ENCODE data around the gene ABCA13. TPM values are rescaled to one million over a fixed set of nuclear protein-coding genes. Genes with fewer than 3 reads are reported as not detected.

Gene ABCA13
- total and polyA plus RNA-seq, 3 experiments from 2014 or later, result not detected

DNA sequence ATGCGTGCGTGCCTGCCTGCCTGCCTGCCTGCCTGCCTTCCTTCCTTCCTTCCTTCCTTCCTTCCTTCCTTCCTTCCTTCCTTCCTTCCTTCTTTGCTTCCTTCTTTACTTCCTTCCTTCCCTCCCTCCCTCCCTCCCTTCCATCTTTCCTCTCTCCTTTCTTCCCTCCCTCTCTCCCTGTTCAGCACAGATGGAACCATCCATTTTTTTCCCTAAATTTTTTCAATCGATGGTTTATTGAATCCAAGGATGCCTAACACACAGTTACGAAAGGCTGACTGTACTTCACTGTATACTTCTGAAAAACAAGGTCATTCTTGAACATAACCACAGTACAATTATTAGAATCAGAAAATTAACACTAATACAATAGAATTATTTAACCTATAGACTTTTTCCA is 53.8 kb downstream of the ABCA13 start:
- Mint-ChIP-seq H3K27me3 (peaks cover 0 to 8% of the 10 kb centered on the region in 2 donors), H3K4me1 (no peaks in the 10 kb centered on the region), H3K9me3 (no peaks in the 10 kb centered on the region), H3K4me3 (no peak overlapping the region), H3K27ac (no peak overlapping the region), H3K36me3 (no peaks in the 10 kb centered on the region)
- H3K4me1 ChIP-seq (ENCODE audit: insufficient read depth, low read length), result no peaks in the 10 kb centered on the region
- ChIA-PET CTCF (no interaction called here), POLR2A (no interaction called here)
- no peaks in the 10 kb centered on the region for H3K36me3 ChIP-seq (ENCODE audit: insufficient read depth, low read length)
- H3K9me3 ChIP-seq (ENCODE audit: low read length), result no peaks in the 10 kb centered on the region
- DNase-seq, result no peak
- no peaks in the 10 kb centered on the region for H3K27me3 ChIP-seq (ENCODE audit: insufficient read depth, low read length, poor library complexity, severe bottlenecking)
- H3K4me3 ChIP-seq (ENCODE audit: low read length), result no peak overlapping the region
- H3K27ac ChIP-seq (ENCODE audit: low read depth, low read length), result no peak overlapping the region

DNA sequence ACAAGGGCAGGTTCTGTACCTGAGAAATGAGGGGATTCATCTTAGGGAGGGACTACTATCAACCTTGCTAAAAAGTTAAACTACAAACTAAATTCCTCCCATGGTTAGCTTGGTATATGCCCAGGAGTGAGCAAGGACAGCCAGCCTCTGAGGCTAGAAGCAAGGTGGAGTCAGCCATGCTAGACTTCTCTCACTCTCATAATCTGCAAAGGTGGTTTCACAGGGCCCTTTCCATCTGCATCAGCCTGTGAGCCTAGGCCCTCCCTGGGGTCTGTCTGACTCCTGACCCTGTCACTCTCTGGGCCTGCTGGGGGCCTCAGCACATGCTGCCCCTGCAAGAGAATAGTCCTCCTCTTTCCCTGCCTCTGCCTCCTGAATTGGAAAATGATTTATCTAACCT is 66.1 kb downstream of the ABCA13 start:
- DNase-seq, result no peak
- Mint-ChIP-seq H3K9me3 (peaks cover 0 to 5% (median 2%) of the 10 kb centered on the region in 5 donors), H3K4me1 (no peaks in the 10 kb centered on the region), H3K27ac (no peak overlapping the region), H3K4me3 (no peak overlapping the region), H3K27me3 (peaks cover 0 to 12% of the 10 kb centered on the region in 2 donors), H3K36me3 (no peaks in the 10 kb centered on the region)
- H3K4me1 ChIP-seq (ENCODE audit: insufficient read depth, low read length), result no peaks in the 10 kb centered on the region
- no peak overlapping the region for H3K27ac ChIP-seq (ENCODE audit: low read depth, low read length)
- H3K4me3 ChIP-seq (ENCODE audit: low read length), result no peak overlapping the region
- no peaks in the 10 kb centered on the region for H3K9me3 ChIP-seq (ENCODE audit: low read length)
- H3K27me3 ChIP-seq (ENCODE audit: insufficient read depth, low read length, poor library complexity, severe bottlenecking), result no peaks in the 10 kb centered on the region
- ChIA-PET POLR2A (no interaction called here), CTCF (interaction anchor here (0.7 kb wide), 1 partner anchor 58 kb away, joined by 3 read pairs; no protein-coding TSS in a partner anchor)
- no peaks in the 10 kb centered on the region for H3K36me3 ChIP-seq (ENCODE audit: insufficient read depth, low read length)

DNA sequence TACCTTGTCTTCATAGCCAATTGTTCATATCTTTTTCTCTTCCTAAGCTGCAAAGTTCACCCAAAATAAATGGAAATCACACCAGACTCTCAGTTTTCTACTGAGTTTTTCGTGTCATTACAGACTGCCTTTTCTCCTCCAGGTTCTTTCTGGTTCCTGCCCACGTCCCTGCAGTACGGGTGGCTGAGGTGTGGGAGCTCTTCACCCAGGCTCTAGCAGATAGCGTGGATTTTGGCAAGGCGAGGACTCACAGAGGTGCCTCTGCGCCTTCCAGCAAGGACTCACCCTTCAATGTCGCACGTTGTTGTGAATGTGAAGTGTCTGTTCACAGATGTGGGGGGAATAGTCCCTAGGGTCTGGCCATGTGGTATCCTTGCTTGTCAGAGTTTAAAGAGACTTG is 71.6 kb downstream of the ABCA13 start:
- Mint-ChIP-seq H3K4me1 (no peaks in the 10 kb centered on the region), H3K36me3 (no peaks in the 10 kb centered on the region), H3K9me3 (no peaks in the 10 kb centered on the region), H3K27me3 (peaks cover 6 to 9% of the 10 kb centered on the region in 2 donors), H3K4me3 (no peak overlapping the region), H3K27ac (peak overlapping the region in 1 of 8 donors; percentile 22)
- H3K4me1 ChIP-seq (ENCODE audit: insufficient read depth, low read length), result no peaks in the 10 kb centered on the region
- H3K27ac ChIP-seq (ENCODE audit: low read depth, low read length), result no peak overlapping the region
- no peaks in the 10 kb centered on the region for H3K9me3 ChIP-seq (ENCODE audit: low read length)
- ChIA-PET CTCF (no interaction called here), POLR2A (no interaction called here)
- H3K27me3 ChIP-seq (ENCODE audit: insufficient read depth, low read length, poor library complexity, severe bottlenecking), result no peaks in the 10 kb centered on the region
- no peak for DNase-seq
- H3K4me3 ChIP-seq (ENCODE audit: low read length), result no peak overlapping the region
- no peaks in the 10 kb centered on the region for H3K36me3 ChIP-seq (ENCODE audit: insufficient read depth, low read length)

DNA sequence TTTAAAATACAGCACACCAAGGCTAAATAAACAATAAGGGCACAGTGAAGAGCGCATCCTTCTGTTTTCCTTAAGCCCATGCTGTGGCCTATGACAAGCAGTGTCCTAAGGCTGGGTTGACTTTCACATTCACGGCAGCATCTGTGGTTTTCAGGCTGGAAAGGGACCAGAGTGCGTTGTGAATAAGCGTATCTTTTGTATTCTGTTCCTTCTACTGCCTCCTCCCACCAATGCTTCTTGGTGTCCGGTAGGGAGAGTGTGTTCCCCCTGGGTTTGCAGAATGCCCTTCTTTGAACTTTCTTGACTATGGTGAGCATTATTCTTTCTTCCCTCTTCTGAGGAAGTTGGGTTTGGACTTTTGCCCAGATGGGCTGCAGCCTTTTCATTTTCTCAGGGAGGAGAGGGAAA is 73.6 kb downstream of the ABCA13 start:
- Mint-ChIP-seq H3K9me3 (no peaks in the 10 kb centered on the region), H3K27me3 (peaks cover 6 to 9% of the 10 kb centered on the region in 2 donors), H3K4me1 (no peaks in the 10 kb centered on the region), H3K4me3 (no peak overlapping the region), H3K36me3 (no peaks in the 10 kb centered on the region), H3K27ac (no peak overlapping the region)
- no peaks in the 10 kb centered on the region for H3K9me3 ChIP-seq (ENCODE audit: low read length)
- H3K4me3 ChIP-seq (ENCODE audit: low read length), result no peak overlapping the region
- H3K27ac ChIP-seq (ENCODE audit: low read depth, low read length), result no peak overlapping the region
- CTCF ChIA-PET, result no interaction called here
- H3K27me3 ChIP-seq (ENCODE audit: insufficient read depth, low read length, poor library complexity, severe bottlenecking), result no peaks in the 10 kb centered on the region
- H3K36me3 ChIP-seq (ENCODE audit: insufficient read depth, low read length), result no peaks in the 10 kb centered on the region
- DNase-seq, result no peak
- POLR2A ChIA-PET, result no interaction called here
- no peaks in the 10 kb centered on the region for H3K4me1 ChIP-seq (ENCODE audit: insufficient read depth, low read length)

DNA sequence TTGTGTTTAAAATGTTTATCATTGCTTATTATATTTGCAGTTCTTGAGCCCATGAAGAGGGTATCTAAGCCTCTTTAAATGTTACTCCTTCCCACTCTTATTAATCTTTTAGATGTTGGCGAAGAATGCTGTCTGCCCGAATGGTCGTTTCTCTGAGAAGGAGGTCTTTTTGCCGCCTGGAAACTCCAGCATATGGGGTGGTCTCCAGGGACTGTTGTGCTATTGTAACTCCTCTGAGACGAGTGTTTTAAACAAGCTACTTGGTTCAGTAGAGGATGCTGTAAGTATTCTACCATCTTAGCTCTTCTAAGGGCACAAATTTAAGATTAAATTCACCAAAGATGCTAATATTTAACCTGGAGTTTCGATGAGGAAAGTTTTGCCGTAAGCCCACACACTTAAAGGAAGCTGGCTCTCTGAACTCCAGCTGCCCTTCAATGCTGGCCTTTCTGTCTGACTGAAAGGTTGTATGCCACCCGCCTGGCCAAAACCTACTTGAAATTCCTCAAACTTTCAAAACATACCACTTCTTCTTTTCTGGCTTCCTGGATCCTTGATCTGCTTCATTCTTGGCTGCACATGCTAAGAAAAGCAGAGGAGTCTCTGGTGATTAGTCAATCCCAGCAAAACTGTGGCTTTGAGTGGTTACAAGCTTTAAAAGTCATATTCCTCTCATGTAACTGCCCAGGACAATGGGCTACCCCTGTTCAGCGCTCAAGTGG is 74.7 kb downstream of the ABCA13 start:
- H3K36me3 Mint-ChIP-seq, result no peaks in the 10 kb centered on the region
- peaks cover 6 to 10% of the 10 kb centered on the region in 2 donors for H3K27me3 Mint-ChIP-seq
- no peaks in the 10 kb centered on the region for H3K9me3 Mint-ChIP-seq
- H3K4me3 ChIP-seq (ENCODE audit: low read length), result no peak overlapping the region
- no peaks in the 10 kb centered on the region for H3K36me3 ChIP-seq (ENCODE audit: insufficient read depth, low read length)
- H3K9me3 ChIP-seq (ENCODE audit: low read length), result no peaks in the 10 kb centered on the region
- H3K4me1 ChIP-seq (ENCODE audit: insufficient read depth, low read length), result no peaks in the 10 kb centered on the region
- no peak for DNase-seq
- H3K27ac ChIP-seq (ENCODE audit: low read depth, low read length), result no peak overlapping the region
- POLR2A ChIA-PET, result no interaction called here
- H3K4me3 Mint-ChIP-seq, result no peak overlapping the region
- H3K27ac Mint-ChIP-seq, result no peak overlapping the region
- CTCF ChIA-PET, result no interaction called here
- no peaks in the 10 kb centered on the region for H3K4me1 Mint-ChIP-seq
- no peaks in the 10 kb centered on the region for H3K27me3 ChIP-seq (ENCODE audit: insufficient read depth, low read length, poor library complexity, severe bottlenecking)

DNA sequence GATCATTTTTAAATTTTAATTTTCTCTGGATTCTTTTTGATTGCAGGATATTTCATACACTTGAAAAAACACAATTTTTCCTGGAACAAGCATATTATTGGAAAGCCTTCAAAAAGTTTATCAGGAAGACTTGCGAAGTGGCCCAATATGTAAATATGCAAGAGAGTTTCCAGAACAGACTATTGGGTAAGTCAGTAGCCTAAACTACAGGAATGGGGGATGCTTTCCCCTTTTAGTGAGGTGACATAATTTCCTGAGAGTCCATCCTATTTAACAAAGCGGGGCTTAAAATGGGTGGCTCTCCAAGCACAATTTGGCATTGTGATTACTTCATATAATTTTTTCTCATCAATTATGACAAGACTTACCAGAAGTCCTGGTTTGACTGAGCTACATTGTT is 77.9 kb downstream of the ABCA13 start:
- H3K9me3 Mint-ChIP-seq, result no peaks in the 10 kb centered on the region
- CTCF ChIA-PET, result no interaction called here
- H3K27ac Mint-ChIP-seq, result no peak overlapping the region

DNA sequence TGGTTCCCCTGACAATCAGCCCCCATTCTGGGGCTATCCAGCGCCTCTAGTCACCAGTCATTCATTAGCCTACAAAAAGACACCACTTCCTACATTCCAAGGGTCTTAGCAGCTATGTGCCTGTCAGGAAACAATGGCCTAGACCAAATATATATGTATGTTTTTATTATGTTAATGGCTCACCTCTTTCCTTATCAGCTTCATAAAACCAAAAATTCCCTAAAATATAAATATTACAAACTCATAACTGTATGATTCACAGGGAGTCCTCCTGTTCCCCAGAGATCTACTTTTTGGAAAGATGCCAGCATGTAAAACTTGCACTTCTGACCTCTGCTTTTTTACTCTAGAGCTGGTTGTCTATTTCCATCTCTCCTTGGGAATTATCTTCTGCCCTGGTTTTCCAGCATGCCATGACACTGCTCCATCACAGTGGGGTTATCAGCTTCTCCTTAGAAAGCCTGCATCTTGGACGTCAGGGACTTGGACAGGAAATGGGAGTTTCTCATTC is 79.2 kb downstream of the ABCA13 start:
- H3K27me3 Mint-ChIP-seq, result peaks cover 6 to 8% of the 10 kb centered on the region in 2 donors
- ChIA-PET CTCF (no interaction called here), POLR2A (no interaction called here)
- H3K4me1 Mint-ChIP-seq, result peaks cover 0 to 5% (median 0%) of the 10 kb centered on the region in 3 donors
- no peak overlapping the region for H3K27ac ChIP-seq (ENCODE audit: low read depth, low read length)
- H3K4me3 ChIP-seq (ENCODE audit: low read length), result no peak overlapping the region
- H3K27ac Mint-ChIP-seq, result no peak overlapping the region
- H3K36me3 ChIP-seq (ENCODE audit: insufficient read depth, low read length), result no peaks in the 10 kb centered on the region
- no peaks in the 10 kb centered on the region for H3K36me3 Mint-ChIP-seq
- no peak for DNase-seq
- no peaks in the 10 kb centered on the region for H3K4me1 ChIP-seq (ENCODE audit: insufficient read depth, low read length)
- H3K9me3 Mint-ChIP-seq, result no peaks in the 10 kb centered on the region
- H3K9me3 ChIP-seq (ENCODE audit: low read length), result no peaks in the 10 kb centered on the region
- no peak overlapping the region for H3K4me3 Mint-ChIP-seq
- no peaks in the 10 kb centered on the region for H3K27me3 ChIP-seq (ENCODE audit: insufficient read depth, low read length, poor library complexity, severe bottlenecking)

More for the DNA sequence above, 77.9 kb downstream of the ABCA13 start:
- Mint-ChIP-seq H3K27me3 (peaks cover 6 to 8% of the 10 kb centered on the region in 2 donors), H3K4me3 (no peak overlapping the region), H3K4me1 (peaks cover 0 to 5% (median 0%) of the 10 kb centered on the region in 3 donors), H3K36me3 (no peaks in the 10 kb centered on the region)
- H3K36me3 ChIP-seq (ENCODE audit: insufficient read depth, low read length), result no peaks in the 10 kb centered on the region
- H3K9me3 ChIP-seq (ENCODE audit: low read length), result no peaks in the 10 kb centered on the region
- POLR2A ChIA-PET, result no interaction called here
- no peak overlapping the region for H3K27ac ChIP-seq (ENCODE audit: low read depth, low read length)
- no peaks in the 10 kb centered on the region for H3K4me1 ChIP-seq (ENCODE audit: insufficient read depth, low read length)
- no peak for DNase-seq
- H3K4me3 ChIP-seq (ENCODE audit: low read length), result no peak overlapping the region
- no peaks in the 10 kb centered on the region for H3K27me3 ChIP-seq (ENCODE audit: insufficient read depth, low read length, poor library complexity, severe bottlenecking)

DNA sequence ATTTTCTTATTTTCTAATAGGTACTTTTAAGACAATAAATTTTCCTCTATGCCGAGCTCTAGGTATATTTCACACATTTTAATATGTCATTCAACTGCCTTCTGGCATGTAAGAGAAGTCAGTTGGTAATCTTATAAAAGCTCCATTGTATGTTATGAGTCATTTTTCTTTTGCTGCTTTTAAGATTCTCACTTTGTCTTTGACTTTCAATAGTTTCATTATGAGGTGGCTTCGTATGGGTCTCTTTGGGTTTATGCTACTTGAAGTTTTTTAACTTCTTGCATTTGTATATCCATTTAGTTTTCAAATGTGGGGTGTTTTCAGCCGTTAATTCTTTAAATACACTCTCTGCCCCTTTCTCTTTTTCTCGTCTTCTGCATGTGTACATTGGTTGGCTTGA is 80.5 kb downstream of the ABCA13 start:
- Histone ChIP-seq H3K9me3 (ENCODE audit: low read length) (no peaks in the 10 kb centered on the region), H3K4me1 (ENCODE audit: insufficient read depth, low read length) (no peaks in the 10 kb centered on the region), H3K27me3 (ENCODE audit: insufficient read depth, low read length, poor library complexity, severe bottlenecking) (no peaks in the 10 kb centered on the region), H3K27ac (ENCODE audit: low read depth, low read length) (no peak overlapping the region), H3K36me3 (ENCODE audit: insufficient read depth, low read length) (no peaks in the 10 kb centered on the region), H3K4me3 (ENCODE audit: low read length) (no peak overlapping the region)
- H3K27me3 Mint-ChIP-seq, result peaks cover 2 to 8% of the 10 kb centered on the region in 2 donors
- peaks cover 0 to 5% (median 0%) of the 10 kb centered on the region in 3 donors for H3K4me1 Mint-ChIP-seq
- H3K9me3 Mint-ChIP-seq, result peaks cover 0 to 2% (median 0%) of the 10 kb centered on the region in 5 donors
- DNase-seq, result no peak
- CTCF ChIA-PET, result no interaction called here
- POLR2A ChIA-PET, result no interaction called here
- no peak overlapping the region for H3K4me3 Mint-ChIP-seq
- no peaks in the 10 kb centered on the region for H3K36me3 Mint-ChIP-seq
- H3K27ac Mint-ChIP-seq, result no peak overlapping the region

All from CD8-positive, alpha-beta memory T cell (primary cell).